Fibroblast of peridontal ligament (primary cell): ENCODE data around the gene PTPN22.
A peak's percentile ranks its signal among the peaks of the same experiment; 100 is the strongest.

ENCODE experiments used
- DNase-seq: peaks from one replicate; pipeline ENCODE4 v3.0.0-alpha.2; 2010; ENCODE audit errors: extremely low read depth

The PTPN22 gene

GRCh38 chr1:113852694-113853093, 18.8 kb downstream of the PTPN22 start:
- peak; percentile 31 for DNase-seq

- no peak for DNase-seq
Measured at GRCh38 chr1:113850127-113850796, 21.2 kb downstream of the PTPN22 start.

- no peak for DNase-seq
Measured at GRCh38 chr1:113849072-113849471, 22.4 kb downstream of the PTPN22 start.

- DNase-seq: no peak
Measured at GRCh38 chr1:113846391-113847035, 25.0 kb downstream of the PTPN22 start.

- DNase-seq: no peak
Measured at GRCh38 chr1:113836534-113836933, 35.0 kb downstream of the PTPN22 start.

GRCh38 chr1:113835686-113836290, 35.7 kb downstream of the PTPN22 start:
- DNase-seq: peak; percentile 80

- DNase-seq: no peak
Measured at GRCh38 chr1:113834716-113835115, 36.8 kb downstream of the PTPN22 start.

GRCh38 chr1:113830039-113830438, 41.5 kb downstream of the PTPN22 start:
- peak; percentile 41 for DNase-seq

GRCh38 chr1:113821916-113822315, 49.6 kb downstream of the PTPN22 start:
- no peak for DNase-seq

- no peak for DNase-seq
Measured at GRCh38 chr1:113818578-113818977, 52.9 kb downstream of the PTPN22 start.

GRCh38 chr1:113813218-113813617, 58.3 kb downstream of the PTPN22 start:
- no peak for DNase-seq

GRCh38 chr1:113812661-113813135, 58.8 kb downstream of the PTPN22 start:
- no peak for DNase-seq

- peak; percentile 98 for DNase-seq
Measured at GRCh38 chr1:113811888-113812660, 59.4 kb downstream of the PTPN22 start, which contains the start of gene RSBN1. Gene RSBN1 (minus strand): TSS chr1:113812476. CDS start chr1:113812412, 64 bp downstream.

GRCh38 chr1:113811156-113811887, 60.2 kb downstream of the PTPN22 start:
- DNase-seq: peak; percentile 33

- peak; percentile 41 for DNase-seq
Measured at GRCh38 chr1:113809670-113810602, 61.6 kb downstream of the PTPN22 start.

GRCh38 chr1:113808450-113809195, 62.9 kb downstream of the PTPN22 start:
- no peak for DNase-seq

- DNase-seq: no peak
Measured at GRCh38 chr1:113805639-113806038, 65.9 kb downstream of the PTPN22 start.

- DNase-seq: no peak
Measured at GRCh38 chr1:113805256-113805531, 66.3 kb downstream of the PTPN22 start.

- peak; percentile 57 for DNase-seq
Measured at GRCh38 chr1:113804421-113805255, 66.9 kb downstream of the PTPN22 start.
